GM19025 (cell line): ENCODE results near the gene COQ10B.
A peak's percentile ranks its signal among the peaks of the same experiment; 100 is the strongest.
"Not testable (repeated sequence)": the region's sequence is repeated elsewhere in the genome, so short reads cannot be mapped to it uniquely, and the experiment has no call there.

Experiments
- ATAC-seq: cut with Tn5 transposase; IDR thresholded peaks from one replicate; pipeline ENCODE4 v1.9.1; 2021; ENCODE audit warnings: mild to moderate bottlenecking, low read depth, moderate library complexity; ENCODE audit not compliant: unreplicated experiment

The COQ10B gene

DNA sequence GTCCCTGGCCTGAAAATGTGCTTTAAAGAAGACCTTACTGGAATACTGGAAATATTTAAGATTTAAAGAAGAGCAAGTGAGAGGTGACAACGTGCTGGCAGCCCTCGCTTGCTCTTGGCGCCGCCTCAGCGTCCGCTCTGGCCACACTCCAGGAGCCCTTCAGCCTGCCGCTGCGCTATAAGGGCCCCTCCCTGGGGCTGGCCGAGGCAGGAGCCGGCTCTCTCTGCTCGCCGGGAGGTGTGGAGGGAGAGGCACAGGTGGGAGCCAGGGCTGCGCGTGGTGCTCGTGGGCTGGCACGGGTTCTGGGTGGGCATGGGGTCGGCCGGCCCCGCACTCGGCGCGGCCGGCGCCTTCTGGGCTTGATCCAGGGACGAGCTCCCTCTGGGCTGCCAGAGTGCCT lies 2.9 kb upstream of the COQ10B start:
- ATAC-seq: no peak

DNA sequence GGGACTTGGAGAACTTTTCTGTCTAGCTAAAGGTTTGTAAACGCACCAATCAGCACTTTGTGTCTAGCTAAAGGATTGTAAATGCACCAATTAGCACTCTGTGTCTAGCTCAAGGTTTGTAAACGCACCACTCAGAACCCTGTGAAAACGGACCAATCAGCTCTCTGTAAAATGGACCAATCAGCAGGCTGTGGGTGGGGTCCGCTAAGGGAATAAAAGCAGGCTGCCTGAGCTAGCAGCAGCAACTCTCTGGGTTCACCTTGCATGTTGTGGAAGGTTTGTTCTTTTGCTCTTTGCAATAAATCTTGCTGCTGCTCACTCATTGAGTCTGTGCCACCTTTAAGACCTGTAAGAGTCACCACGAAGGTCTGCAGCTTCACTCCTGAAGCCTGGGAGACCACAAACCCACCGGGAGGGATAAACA lies 2.4 kb upstream of the COQ10B start:
- not testable (repeated sequence) for ATAC-seq

GRCh38 chr2:197452754-197453122 lies 614 bp upstream of the COQ10B start:
- ATAC-seq: no peak

DNA sequence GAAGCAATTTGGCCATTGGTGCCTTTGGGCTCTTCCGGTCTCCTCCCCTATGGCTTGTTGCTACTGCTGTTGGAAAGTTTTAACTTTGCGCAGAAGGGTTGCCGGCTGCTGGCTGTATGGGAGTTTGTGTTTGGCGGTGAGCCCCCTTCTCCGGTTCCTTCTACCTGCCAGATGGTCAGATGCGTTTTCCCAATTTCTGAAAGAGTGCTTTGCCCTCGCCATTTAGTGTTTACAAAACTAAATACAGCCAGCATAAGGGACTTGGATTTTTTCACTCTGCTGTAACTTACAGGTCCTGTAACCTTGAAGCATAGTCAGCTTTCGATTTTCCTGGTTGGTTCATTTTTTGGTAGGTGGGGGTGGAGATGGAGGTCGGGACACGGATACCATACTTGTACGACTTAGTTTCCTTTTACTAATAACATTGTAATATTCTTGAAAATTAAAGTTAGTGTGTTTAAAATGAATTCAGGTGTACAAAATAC lies 604 bp downstream of the COQ10B start:
- peak; percentile 10 for ATAC-seq

DNA sequence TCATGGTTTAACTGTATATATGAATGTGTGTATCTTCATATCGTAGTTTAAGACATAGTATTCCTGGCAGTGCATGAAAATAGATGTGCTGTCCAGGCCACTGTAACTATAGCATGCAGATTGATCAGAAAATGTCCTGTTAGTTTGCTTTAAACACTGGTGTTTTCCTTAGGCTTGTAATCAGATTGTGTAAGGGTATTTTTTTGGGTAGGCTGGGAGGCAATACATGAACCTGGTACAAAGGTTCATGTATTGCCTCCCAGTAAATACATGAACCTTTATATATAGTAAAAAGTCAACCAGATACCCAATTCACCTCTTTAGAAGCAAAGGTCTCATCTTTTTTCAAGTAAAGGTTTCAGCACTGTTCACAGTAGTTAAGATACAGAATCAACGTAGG lies 1.6 kb downstream of the COQ10B start:
- no peak for ATAC-seq

DNA sequence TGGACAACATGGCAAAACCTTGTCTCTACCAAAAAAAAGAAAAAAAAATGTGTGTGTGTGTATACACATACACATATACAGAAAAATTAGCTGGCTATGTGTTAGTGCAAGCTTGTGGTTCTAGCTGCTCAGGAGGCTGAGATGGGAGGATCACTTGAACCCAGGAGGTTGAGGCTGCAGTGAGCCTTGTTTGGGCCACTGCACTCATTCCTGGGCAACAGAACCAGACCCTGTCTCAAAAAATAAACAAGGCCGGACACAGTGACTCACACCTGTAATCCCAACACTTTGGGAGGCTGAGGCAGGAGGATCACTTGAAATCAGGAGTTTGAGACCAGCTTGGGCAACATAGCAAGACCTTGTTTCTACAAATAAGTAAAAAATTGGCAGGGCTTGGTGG lies 2.1 kb downstream of the COQ10B start:
- no peak for ATAC-seq

DNA sequence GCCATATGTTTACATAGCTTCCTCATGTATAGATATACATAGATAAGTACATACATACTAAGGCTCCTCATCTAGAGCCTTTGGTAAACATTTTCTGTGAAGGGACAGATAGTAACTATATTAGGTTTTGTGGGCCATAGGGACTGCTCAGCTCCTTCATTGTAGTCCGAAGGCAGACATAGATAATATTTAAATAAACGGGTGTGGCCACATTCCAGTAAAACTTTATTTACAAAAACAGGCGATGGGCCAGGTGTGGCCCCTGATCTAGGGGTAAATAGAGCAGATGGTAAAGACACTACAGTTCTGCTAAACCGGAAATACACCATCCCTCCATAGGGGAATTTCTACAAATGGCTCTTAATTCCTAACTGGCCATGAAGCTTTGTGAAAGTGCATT lies 7.3 kb downstream of the COQ10B start:
- no peak for ATAC-seq

GRCh38 chr2:197461057-197461456 lies 7.7 kb downstream of the COQ10B start:
- no peak for ATAC-seq

DNA sequence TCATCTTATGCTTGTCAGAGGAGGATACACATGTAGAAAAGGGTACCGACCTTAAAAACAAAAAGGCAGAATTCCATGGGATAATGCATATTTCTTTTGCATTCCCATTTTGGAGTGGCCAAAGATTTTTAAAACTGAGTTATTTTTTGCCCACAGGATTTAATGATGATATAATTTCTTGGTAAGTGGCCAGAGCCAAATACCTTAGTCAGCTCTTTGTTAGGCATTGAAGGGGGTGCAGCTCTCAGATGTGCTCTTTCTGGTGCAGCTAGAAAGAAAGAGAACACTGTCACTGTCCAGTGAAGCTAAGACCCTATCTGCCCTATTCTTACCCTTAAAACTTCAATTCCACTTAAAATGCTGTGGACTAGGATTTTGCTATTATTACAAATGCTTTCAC lies 10.8 kb downstream of the COQ10B start:
- ATAC-seq: no peak

DNA sequence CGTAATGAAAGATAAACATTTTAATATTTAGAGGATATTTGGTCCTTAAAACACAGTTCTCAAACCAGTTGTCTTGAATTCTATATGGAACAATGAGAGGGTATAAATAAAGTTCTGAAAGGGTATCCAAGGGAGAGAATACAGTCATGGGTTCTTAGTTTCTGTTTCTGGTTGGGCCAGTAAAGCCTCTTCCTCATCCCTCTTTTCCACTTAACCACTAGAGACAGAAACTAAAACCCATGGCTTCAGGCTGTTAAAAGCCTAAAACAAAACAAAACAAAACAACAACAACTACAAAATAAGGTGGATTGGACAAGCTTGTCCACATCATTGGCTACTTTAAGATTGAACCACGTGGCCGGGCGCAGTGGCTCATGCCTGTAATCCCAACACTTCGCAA lies 18.8 kb downstream of the COQ10B start:
- ATAC-seq: no peak

GRCh38 chr2:197477797-197478196 lies 24.4 kb downstream of the COQ10B start:
- ATAC-seq: no peak

DNA sequence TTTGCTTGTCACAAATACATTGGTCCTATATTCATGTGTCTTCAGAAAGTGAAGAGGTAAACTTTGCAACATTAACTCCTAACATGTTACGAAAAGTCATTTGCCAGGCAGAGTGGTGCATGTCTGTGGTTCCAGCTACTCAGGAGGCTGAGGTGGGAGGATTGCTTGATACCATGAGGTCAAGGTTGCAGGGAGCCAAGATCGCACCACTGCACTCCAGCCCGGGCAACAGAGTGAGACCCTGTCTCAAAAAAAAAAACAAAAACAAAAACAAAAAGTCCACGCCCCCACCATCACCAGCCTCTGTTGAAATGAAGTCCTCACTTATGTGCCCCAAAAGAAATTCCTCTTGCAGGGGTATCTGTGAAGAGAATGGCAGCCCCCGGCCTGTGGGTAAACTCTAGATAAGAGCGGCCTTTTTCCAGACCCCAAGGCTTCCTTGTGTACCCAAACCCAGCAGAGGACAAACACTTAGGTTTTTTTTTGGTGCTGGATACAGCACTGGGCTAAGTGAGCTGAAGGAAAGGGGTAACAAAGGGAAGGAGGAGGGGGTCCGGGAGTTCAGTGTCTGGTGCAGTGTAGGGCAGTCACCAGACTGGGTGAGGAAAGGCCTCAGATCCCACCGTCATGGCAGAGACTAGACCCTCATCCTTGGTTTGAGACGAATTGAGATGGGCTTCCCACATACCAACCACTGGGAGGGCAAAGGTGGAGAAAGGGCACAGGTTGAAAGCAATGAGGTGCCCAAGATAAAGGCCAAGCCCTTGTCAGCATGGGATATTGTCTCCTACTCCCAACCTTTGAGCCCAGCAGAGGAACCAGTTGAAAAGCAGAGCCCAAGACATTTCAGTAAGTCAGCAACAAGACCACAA lies 27.0 kb downstream of the COQ10B start:
- ATAC-seq: no peak

DNA sequence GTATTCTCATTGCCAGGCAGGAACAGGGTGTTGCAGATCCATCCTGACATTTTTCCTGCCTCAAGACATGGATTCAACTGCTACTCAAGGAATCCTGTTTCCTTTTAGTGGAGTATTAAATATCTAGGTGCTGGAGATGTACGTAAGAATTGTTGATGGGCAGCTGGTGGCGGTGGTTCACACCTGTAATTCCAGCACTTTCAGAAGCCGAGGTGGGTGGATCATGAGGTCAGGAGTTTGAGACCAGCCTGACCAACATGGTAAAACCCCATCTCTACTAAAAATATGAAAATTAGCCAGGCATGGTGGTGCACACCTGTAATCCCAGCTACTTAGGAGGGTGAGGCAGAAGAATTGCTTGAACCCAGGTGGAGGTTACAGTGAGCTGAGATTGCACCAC lies 30.9 kb downstream of the COQ10B start:
- not testable (repeated sequence) for ATAC-seq

DNA sequence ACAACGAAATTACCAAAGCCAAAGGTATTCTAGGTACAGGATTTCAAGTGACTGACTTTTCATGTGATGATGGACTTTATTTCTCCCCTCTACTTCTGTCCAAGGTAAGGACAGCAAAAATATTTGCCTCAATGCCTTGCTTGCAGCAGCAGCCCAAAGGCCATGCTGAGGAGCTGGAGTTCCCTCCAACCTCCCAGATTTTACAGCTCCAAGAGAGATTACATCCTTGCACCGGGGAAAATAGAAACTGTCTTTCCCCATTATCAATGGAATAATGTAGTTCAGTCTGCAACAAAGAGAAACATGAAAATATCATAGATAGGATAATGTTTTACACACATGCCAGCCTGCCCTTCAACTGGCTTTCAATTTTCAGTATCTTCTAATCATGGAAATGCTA lies 32.8 kb downstream of the COQ10B start:
- no peak for ATAC-seq

DNA sequence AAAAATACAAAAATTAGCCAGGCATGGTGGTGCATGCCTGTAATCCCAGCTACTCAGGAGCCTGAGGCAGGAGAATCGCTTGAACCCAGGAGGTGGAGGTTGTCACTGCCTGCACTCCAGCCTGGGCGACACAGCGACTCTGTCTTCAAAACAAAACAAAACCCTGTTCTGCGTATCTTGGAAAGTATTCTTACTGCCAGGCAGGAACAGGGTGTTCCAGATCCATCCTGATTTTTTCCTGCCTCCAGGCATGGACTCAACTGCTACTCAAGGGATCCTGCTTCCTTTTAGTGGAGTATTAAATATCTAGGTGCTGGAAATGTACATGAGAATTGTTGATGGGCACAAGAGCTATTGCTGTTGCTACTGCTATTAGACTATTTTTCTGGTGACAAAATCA lies 34.0 kb downstream of the COQ10B start:
- ATAC-seq: no peak

GRCh38 chr2:197495433-197496134 lies 42.2 kb downstream of the COQ10B start:
- ATAC-seq: no peak

- ATAC-seq: no peak
These were observed 43.3 kb downstream of the COQ10B start for GRCh38 chr2:197496695-197497094.

DNA sequence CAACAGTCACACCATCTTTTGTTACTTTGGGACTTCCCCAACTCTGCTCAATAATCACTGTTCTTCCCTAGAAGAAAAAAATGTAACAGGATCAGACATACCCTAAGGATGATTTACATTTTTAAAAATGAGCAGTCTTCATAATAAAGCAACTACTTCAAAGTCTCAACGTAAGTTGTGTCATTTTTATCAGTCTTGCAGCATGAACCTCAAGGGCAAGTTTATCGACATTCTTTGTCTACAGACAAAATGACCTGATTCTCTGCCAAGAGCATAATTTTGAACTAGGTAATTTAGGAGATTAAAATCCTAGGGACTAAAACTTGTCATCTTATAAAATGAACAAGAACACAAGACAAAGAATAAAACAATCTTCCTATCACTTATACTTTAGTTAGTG lies 44.0 kb downstream of the COQ10B start:
- ATAC-seq: no peak

DNA sequence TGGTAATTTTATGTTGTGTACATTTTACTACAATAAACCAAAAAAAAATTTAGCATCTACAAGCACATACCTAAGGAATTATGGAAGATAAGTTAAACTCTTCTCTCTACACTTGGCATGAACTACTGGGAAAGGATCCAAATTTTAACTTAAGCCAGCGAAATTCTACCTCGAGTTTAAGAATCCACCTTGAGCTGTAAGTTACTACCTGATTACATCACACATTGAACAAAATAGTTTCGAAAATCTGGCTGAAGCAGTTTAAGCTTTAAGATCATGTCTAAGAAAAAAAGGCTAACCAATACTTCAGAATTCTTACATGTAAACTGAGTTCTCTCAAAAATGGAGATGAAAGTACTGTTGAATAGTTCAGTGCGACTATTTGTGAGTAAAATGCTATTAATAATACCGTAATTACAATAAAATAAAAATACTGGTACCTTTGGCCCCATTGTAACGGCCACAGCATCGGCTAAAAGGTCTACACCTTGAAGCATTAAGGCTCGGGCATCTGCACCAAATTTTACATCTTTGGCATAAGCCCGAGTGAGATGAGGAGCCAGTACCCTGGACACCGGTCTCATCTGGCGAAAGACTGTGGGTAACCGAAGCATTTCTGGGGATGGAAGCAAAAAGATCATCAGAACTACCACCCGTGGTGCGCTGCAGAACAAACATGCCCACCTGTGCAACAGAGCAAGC lies 45.0 kb downstream of the COQ10B start:
- no peak for ATAC-seq

DNA sequence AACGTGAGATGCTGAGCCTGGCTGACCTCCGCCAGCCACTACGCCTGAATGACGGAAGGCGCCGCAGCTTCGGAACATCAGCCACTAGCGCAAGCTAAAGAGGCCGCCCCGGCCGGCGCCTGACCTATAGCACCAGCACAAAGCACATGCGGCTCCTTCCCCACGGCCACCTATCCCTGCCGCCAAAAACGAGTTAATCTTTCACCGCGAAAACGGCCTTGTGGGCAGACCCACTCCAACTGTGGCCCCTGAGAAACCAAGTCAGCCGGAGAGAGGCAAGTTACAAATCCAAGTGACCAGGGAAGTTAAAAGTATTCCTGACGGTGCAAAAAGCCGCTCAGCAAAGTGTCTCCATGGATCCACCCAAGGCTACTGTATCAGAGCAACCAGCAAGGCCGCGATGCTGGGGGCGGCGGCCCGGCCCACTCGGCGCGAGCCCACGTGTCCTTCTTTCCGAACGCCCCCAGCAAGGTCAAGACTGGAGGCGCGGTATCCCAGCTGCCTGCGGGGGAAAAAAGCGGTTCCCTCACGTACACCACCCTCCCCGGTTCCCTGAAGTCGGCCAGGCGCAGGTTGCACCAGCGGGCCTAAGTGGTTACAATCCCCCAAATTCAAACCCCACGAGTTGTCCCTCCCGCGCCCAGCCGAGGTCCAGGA lies 45.7 kb downstream of the COQ10B start:
- ATAC-seq: no peak
